ENCODE data around the gene TENM3. TPM values are rescaled to one million over a fixed set of nuclear protein-coding genes. Genes with fewer than 3 reads are reported as not detected.

TENM3 gene
- 5.8 and 7.0 TPM in 2 replicates for total RNA-seq

GRCh38 chr4:182243204-182243603 is at the start of gene TENM3:
Gene TENM3 (plus strand): TSS chr4:182243402. CDS start chr4:182324021, 80,619 bp downstream.

Measured in uterine smooth muscle cell (primary cell).